Left ventricle myocardium inferior (tissue), 1 donor: ENCODE measurements around the gene P4HA2. TPM values are rescaled to one million over a fixed set of nuclear protein-coding genes. Genes with fewer than 3 reads are reported as not detected.

Experiments used
- DNase-seq: peaks from one replicate; pipeline ENCODE4 v3.0.0-alpha.2; 2020
- H3K27ac ChIP-seq: fragments of 200-600 bp; replicated peaks from 2 replicates; pipeline ENCODE4 v1.8.0; 2021
- H3K27me3 ChIP-seq: fragments of 200-600 bp; 2 replicates; pipeline ENCODE4 v1.8.0; 2021; ENCODE audit warnings: low read depth
- H3K36me3 ChIP-seq: fragments of 200-600 bp; 2 replicates; pipeline ENCODE4 v1.8.0; 2021
- H3K4me1 ChIP-seq: fragments of 200-600 bp; 2 replicates; pipeline ENCODE4 v1.8.0; 2021
- H3K4me3 ChIP-seq: fragments of 200-600 bp; 2 replicates; pipeline ENCODE4 v1.8.0; 2021; ENCODE audit warnings: mild to moderate bottlenecking, moderate library complexity
- H3K9me3 ChIP-seq: fragments of 200-600 bp; replicated peaks from 2 replicates; pipeline ENCODE4 v1.8.0; 2021
- intact Hi-C: fragments of 100-400 bp; cut with micrococcal nuclease; formaldehyde crosslinking; loops from one replicate; pipeline ENCODE4 v1.11.0; 2022
- total RNA-seq: library from RNA; stranded (reverse); fragmentation: NEBNext Ultra II Directional; extraction: Animal tissue kit (Norgen Biotek cat#: 25700); gene quantifications from one replicate; pipeline ENCODE4 v1.2.1, GENCODE V29; 2021
- TF ChIP-seq, protein P1 (sequence below): fragments of 200-600 bp; IDR thresholded peaks from 2 replicates; pipeline ENCODE4 v1.8.0; 2021; ENCODE audit warnings: antibody characterized with exemption, mild to moderate bottlenecking, borderline replicate concordance
- donor health status: DM: no; HTN: yes; CAD: no; lungs with severe emphysema.

Gene P4HA2
- total RNA-seq, 1 donor from 2014 or later: 80.5 TPM

GRCh38 chr5:132181011-132181629 lies 46.5 kb downstream of the P4HA2 start:
- intact Hi-C loops: no loop called here

GRCh38 chr5:132180134-132180745 lies 47.4 kb downstream of the P4HA2 start:
- H3K27ac ChIP-seq: no peak overlapping the region
- H3K27me3 ChIP-seq: no peaks in the 10 kb centered on the region
- H3K9me3 ChIP-seq: no peaks in the 10 kb centered on the region
- H3K4me3 ChIP-seq: no peak overlapping the region
- DNase-seq: no peak
- TF ChIP-seq, protein P1, sequence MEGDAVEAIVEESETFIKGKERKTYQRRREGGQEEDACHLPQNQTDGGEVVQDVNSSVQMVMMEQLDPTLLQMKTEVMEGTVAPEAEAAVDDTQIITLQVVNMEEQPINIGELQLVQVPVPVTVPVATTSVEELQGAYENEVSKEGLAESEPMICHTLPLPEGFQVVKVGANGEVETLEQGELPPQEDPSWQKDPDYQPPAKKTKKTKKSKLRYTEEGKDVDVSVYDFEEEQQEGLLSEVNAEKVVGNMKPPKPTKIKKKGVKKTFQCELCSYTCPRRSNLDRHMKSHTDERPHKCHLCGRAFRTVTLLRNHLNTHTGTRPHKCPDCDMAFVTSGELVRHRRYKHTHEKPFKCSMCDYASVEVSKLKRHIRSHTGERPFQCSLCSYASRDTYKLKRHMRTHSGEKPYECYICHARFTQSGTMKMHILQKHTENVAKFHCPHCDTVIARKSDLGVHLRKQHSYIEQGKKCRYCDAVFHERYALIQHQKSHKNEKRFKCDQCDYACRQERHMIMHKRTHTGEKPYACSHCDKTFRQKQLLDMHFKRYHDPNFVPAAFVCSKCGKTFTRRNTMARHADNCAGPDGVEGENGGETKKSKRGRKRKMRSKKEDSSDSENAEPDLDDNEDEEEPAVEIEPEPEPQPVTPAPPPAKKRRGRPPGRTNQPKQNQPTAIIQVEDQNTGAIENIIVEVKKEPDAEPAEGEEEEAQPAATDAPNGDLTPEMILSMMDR: peak; percentile 79
- intact Hi-C loops: no loop called here
- H3K36me3 ChIP-seq: no peaks in the 10 kb centered on the region
- peaks cover 21% of the 10 kb centered on the region for H3K4me1 ChIP-seq

More at GRCh38 chr5:132181011-132181629, 46.5 kb downstream of the P4HA2 start:
- H3K36me3 ChIP-seq: no peaks in the 10 kb centered on the region
- peaks cover 21% of the 10 kb centered on the region for H3K4me1 ChIP-seq
- no peaks in the 10 kb centered on the region for H3K9me3 ChIP-seq
- H3K27me3 ChIP-seq: no peaks in the 10 kb centered on the region
- H3K27ac ChIP-seq: no peak overlapping the region
- TF ChIP-seq, protein P1: no peak
- H3K4me3 ChIP-seq: no peak overlapping the region
- no peak for DNase-seq

- no peak for DNase-seq
- Histone ChIP-seq H3K27me3 (no peaks in the 10 kb centered on the region), H3K4me1 (peaks cover 21% of the 10 kb centered on the region), H3K36me3 (no peaks in the 10 kb centered on the region), H3K27ac (no peak overlapping the region), H3K4me3 (no peak overlapping the region), H3K9me3 (no peaks in the 10 kb centered on the region)
- intact Hi-C loops: no loop called here
- TF ChIP-seq, protein P1: no peak
Observed at GRCh38 chr5:132179405-132179804, 48.2 kb downstream of the P4HA2 start.

DNA sequence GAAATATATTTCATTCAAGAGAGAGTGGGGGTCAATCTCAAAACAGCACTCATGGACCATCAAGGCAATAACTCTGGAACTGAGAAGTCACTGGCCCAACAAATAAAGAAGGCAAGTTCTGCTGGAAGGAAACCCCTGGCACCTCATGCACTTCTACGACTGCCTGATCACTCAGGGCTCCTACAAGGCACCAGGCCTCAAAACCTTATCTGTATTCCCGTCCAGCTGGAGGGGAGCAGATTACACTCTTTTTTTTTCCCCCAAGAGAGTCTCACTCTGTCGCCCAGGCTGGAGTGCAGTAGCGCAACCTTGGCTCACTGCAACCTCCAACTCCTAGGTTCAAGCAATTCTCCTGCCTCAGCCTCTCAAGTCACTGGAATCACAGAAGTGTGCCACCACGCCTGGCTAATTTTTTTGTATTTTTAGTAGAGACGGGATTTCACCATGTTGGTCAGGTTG lies 49.9 kb downstream of the P4HA2 start:
- TF ChIP-seq, protein P1: no peak
- intact Hi-C loops: no loop called here
- Histone ChIP-seq H3K27me3 (no peaks in the 10 kb centered on the region), H3K9me3 (no peaks in the 10 kb centered on the region), H3K4me1 (peaks cover 21% of the 10 kb centered on the region), H3K27ac (no peak overlapping the region), H3K36me3 (no peaks in the 10 kb centered on the region), H3K4me3 (no peak overlapping the region)
- DNase-seq: no peak

DNA sequence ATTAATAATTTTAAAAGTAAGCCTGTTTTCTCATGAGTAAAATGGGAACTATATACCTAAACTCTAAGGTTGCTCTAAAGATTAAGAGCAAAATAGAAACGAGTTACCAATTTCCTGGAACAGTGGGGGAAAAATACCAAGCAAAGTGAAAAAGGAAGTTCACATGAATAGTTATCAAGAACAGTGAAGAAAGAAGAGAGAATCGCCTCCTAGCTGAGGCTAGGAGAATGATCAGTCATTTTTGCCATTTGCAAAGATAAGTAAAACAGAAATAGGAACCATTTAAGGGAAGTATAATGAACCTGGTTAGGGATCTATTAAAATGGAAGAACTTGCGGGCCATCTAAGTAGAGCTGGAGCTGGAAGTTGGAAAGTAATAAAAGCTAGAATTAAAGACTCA lies 50.7 kb downstream of the P4HA2 start:
- no peaks in the 10 kb centered on the region for H3K27me3 ChIP-seq
- peaks cover 16% of the 10 kb centered on the region for H3K4me1 ChIP-seq
- intact Hi-C loops: no loop called here
- H3K36me3 ChIP-seq: no peaks in the 10 kb centered on the region
- no peak for DNase-seq
- H3K9me3 ChIP-seq: no peaks in the 10 kb centered on the region
- TF ChIP-seq, protein P1: no peak
- H3K27ac ChIP-seq: no peak overlapping the region
- H3K4me3 ChIP-seq: no peak overlapping the region
